MM.1S (cell line): ENCODE data around the gene SLBP.

Experiments used
- DNase-seq: peaks from one replicate; pipeline ENCODE4 v3.0.0-alpha.2; 2015
- H2AFZ ChIP-seq: fragments of 300-600 bp; sonication (generic); 2 replicates; pipeline ENCODE4 v1.6.0; 2016; ENCODE audit warnings: antibody characterized with exemption, low read length
- H3F3A ChIP-seq: fragments of 300-600 bp; sonication (generic); 2 replicates; pipeline ENCODE4 v1.6.1; 2016; ENCODE audit warnings: mild to moderate bottlenecking, antibody characterized with exemption, low read length, moderate library complexity, mixed read lengths; ENCODE audit not compliant: insufficient read depth
- H3K27ac ChIP-seq: fragments of 300-600 bp; sonication (generic); 2 replicates; pipeline ENCODE4 v1.5.1; 2016; ENCODE audit warnings: mild to moderate bottlenecking, low read length
- H3K27me3 ChIP-seq: fragments of 300-600 bp; sonication (generic); replicated peaks from 2 replicates; pipeline ENCODE4 v1.6.0; 2016; ENCODE audit warnings: low read length; ENCODE audit not compliant: insufficient read depth
- H3K36me3 ChIP-seq: fragments of 300-600 bp; sonication (generic); replicated peaks from 2 replicates; pipeline ENCODE4 v1.6.1; 2016; ENCODE audit warnings: mild to moderate bottlenecking, low read length, mixed read lengths; ENCODE audit not compliant: insufficient read depth
- H3K4me1 ChIP-seq: fragments of 300-600 bp; sonication (generic); 2 replicates; pipeline ENCODE4 v1.6.1; 2016; ENCODE audit warnings: low read length, mixed read lengths
- H3K4me2 ChIP-seq: fragments of 300-600 bp; sonication (generic); 2 replicates; pipeline ENCODE4 v1.6.0; 2016; ENCODE audit warnings: low read depth, low read length
- H3K4me3 ChIP-seq: fragments of 300-600 bp; sonication (generic); 2 replicates; pipeline ENCODE4 v1.5.1; 2016; ENCODE audit warnings: low read length, mixed read lengths
- H3K79me2 ChIP-seq: fragments of 300-600 bp; sonication (generic); 2 replicates; pipeline ENCODE4 v1.6.1; 2016; ENCODE audit warnings: mixed run types, low read length, mixed read lengths
- H3K9ac ChIP-seq: fragments of 300-600 bp; sonication (generic); 2 replicates; pipeline ENCODE4 v1.6.1; 2016; ENCODE audit warnings: low read length, mixed read lengths
- H3K9me2 ChIP-seq: fragments of 300-600 bp; sonication (generic); replicated peaks from 2 replicates; pipeline ENCODE4 v1.6.1; 2016; ENCODE audit warnings: mild to moderate bottlenecking, low read length, mixed read lengths; ENCODE audit not compliant: insufficient read depth
- H3K9me3 ChIP-seq: fragments of 300-600 bp; sonication (generic); replicated peaks from 2 replicates; pipeline ENCODE4 v1.6.1; 2016; ENCODE audit warnings: mild to moderate bottlenecking, low read length, mixed read lengths; ENCODE audit not compliant: insufficient read depth
- H4K20me1 ChIP-seq: fragments of 300-600 bp; sonication (generic); 2 replicates; pipeline ENCODE4 v1.6.1; 2016; ENCODE audit warnings: mild to moderate bottlenecking, low read length, moderate library complexity, mixed read lengths; ENCODE audit not compliant: insufficient read depth
- CTCF ChIP-seq: fragments of 300-600 bp; sonication (generic); IDR thresholded peaks from 2 replicates; pipeline ENCODE4 v1.5.1; 2016; ENCODE audit warnings: antibody characterized with exemption, low read length, mixed read lengths
- EZH2 ChIP-seq: fragments of 300-600 bp; sonication (generic); optimal IDR thresholded peaks from 2 replicates; pipeline ENCODE3; 2017; ENCODE audit warnings: low read depth, mild to moderate bottlenecking, antibody characterized with exemption, low read length, mixed read lengths
- EZH2phosphoT487 ChIP-seq: fragments of 300-600 bp; sonication (generic); IDR thresholded peaks from 2 replicates; pipeline ENCODE4 v1.6.1; 2018; ENCODE audit warnings: antibody characterized with exemption, low read length

The SLBP gene

GRCh38 chr4:1655081-1655480 is 57.0 kb downstream of the SLBP start:
- H4K20me1 ChIP-seq: no peaks in the 10 kb centered on the region
- H3K9ac ChIP-seq: no peak overlapping the region
- H3K9me2 ChIP-seq: no peaks in the 10 kb centered on the region
- DNase-seq: no peak
- H3K4me2 ChIP-seq: no peak overlapping the region
- no peaks in the 10 kb centered on the region for H3K27me3 ChIP-seq
- no peaks in the 10 kb centered on the region for H3K4me1 ChIP-seq
- H3F3A ChIP-seq: no peaks in the 10 kb centered on the region
- no peak for TF ChIP-seq EZH2
- no peak for TF ChIP-seq EZH2phosphoT487
- TF ChIP-seq CTCF: no peak
- H3K9me3 ChIP-seq: no peaks in the 10 kb centered on the region
- H3K27ac ChIP-seq: no peak overlapping the region
- no peak overlapping the region for H3K4me3 ChIP-seq
- no peak overlapping the region for H2AFZ ChIP-seq
- H3K79me2 ChIP-seq: no peaks in the 10 kb centered on the region
- no peaks in the 10 kb centered on the region for H3K36me3 ChIP-seq

GRCh38 chr4:1654216-1654955 is 57.7 kb downstream of the SLBP start:
- Histone ChIP-seq H2AFZ (no peak overlapping the region), H3K4me1 (no peaks in the 10 kb centered on the region), H3K9ac (no peak overlapping the region), H3K27ac (no peak overlapping the region), H3K27me3 (no peaks in the 10 kb centered on the region), H3K4me3 (no peak overlapping the region), H4K20me1 (no peaks in the 10 kb centered on the region), H3K9me3 (no peaks in the 10 kb centered on the region), H3K79me2 (no peaks in the 10 kb centered on the region), H3K36me3 (no peaks in the 10 kb centered on the region), H3K4me2 (no peak overlapping the region), H3F3A (no peaks in the 10 kb centered on the region), H3K9me2 (no peaks in the 10 kb centered on the region)
- no peak for DNase-seq
- TF ChIP-seq EZH2phosphoT487: no peak
- no peak for TF ChIP-seq CTCF
- TF ChIP-seq EZH2: no peak

GRCh38 chr4:1653776-1654175 is 58.3 kb downstream of the SLBP start:
- TF ChIP-seq EZH2: no peak
- no peak for TF ChIP-seq CTCF
- TF ChIP-seq EZH2phosphoT487: no peak
- H3K4me2 ChIP-seq: no peak overlapping the region
- H3K27ac ChIP-seq: no peak overlapping the region
- H3K9ac ChIP-seq: no peak overlapping the region
- H3K9me3 ChIP-seq: no peaks in the 10 kb centered on the region
- H3K4me3 ChIP-seq: no peak overlapping the region
- no peaks in the 10 kb centered on the region for H3K9me2 ChIP-seq
- H3K36me3 ChIP-seq: no peaks in the 10 kb centered on the region
- H3K4me1 ChIP-seq: no peaks in the 10 kb centered on the region
- H3K79me2 ChIP-seq: no peaks in the 10 kb centered on the region
- no peaks in the 10 kb centered on the region for H4K20me1 ChIP-seq
- no peak for DNase-seq
- H3F3A ChIP-seq: no peaks in the 10 kb centered on the region
- no peaks in the 10 kb centered on the region for H3K27me3 ChIP-seq
- no peak overlapping the region for H2AFZ ChIP-seq
